Muscle of leg (tissue), 11 donors: ENCODE results near the gene BDKRB2. TPM values are rescaled to one million over a fixed set of nuclear protein-coding genes. Genes with fewer than 3 reads are reported as not detected.

Source experiments
- DNase-seq: peaks from one replicate; pipeline ENCODE4 v3.0.0; 2013
- H3K27ac ChIP-seq: one replicate; pipeline ENCODE4 v1.5.1; 2013; ENCODE audit warnings: mild to moderate bottlenecking, low read length, control low read depth
- H3K27me3 ChIP-seq: one replicate; pipeline ENCODE4 v1.6.1; 2013; ENCODE audit warnings: low read length; ENCODE audit not compliant: control insufficient read depth, insufficient read depth
- H3K36me3 ChIP-seq: one replicate; pipeline ENCODE4 v1.6.1; 2013; ENCODE audit warnings: low read length; ENCODE audit not compliant: control insufficient read depth, insufficient read depth
- H3K4me1 ChIP-seq: one replicate; pipeline ENCODE4 v1.6.1; 2013; ENCODE audit warnings: low read length; ENCODE audit not compliant: control insufficient read depth, insufficient read depth
- H3K4me3 ChIP-seq: one replicate; pipeline ENCODE4 v1.5.1; 2013; ENCODE audit warnings: low read length, control low read depth
- H3K9me3 ChIP-seq: replicated peaks from 2 replicates; pipeline ENCODE4 v1.6.1; 2013; ENCODE audit warnings: low read depth, low read length; ENCODE audit not compliant: control insufficient read depth
- WGBS: methylation state at CpG from one replicate; pipeline ENCODE4 v1.1.5; 2013; ENCODE audit warnings: missing lambda C conversion rate; ENCODE audit not compliant: insufficient coverage; 5-methylcytosine and 5-hydroxymethylcytosine counted together
- polyA plus RNA-seq, 8 donors: library from polyadenylated mRNA; unstranded; fragments of 120-200 nt; gene quantifications; one replicate each; pipeline versions ENCODE4 v1.2.1 to v1.2.3, GENCODE V29; 2013; ENCODE audit warnings: inconsistent platforms in 1 of 8, low replicate concordance in 1 of 8; ENCODE audit not compliant: insufficient read length in 8 of 8, insufficient read depth in 1 of 8
- total RNA-seq: library from RNA; stranded (reverse); fragments of 120-200 nt; gene quantifications from one replicate; pipeline ENCODE4 v1.2.4, GENCODE V29; 2013

Gene BDKRB2
- total and polyA plus RNA-seq, 9 donors = 2.0 to 6.0 (median 3.7) TPM

- Histone ChIP-seq H3K4me1 (peaks cover 40% of the 10 kb centered on the region), H3K36me3 (no peaks in the 10 kb centered on the region), H3K4me3 (no peak overlapping the region), H3K9me3 (peaks cover 4% of the 10 kb centered on the region), H3K27me3 (no peaks in the 10 kb centered on the region), H3K27ac (no peak overlapping the region)
- no peak for DNase-seq
- no CpG with 5 or more reads among the region's 5 CpGs for WGBS
Measured at GRCh38 chr14:96261053-96261452, 56.4 kb downstream of the BDKRB2 start.

- H3K4me1 ChIP-seq = peaks cover 45% of the 10 kb centered on the region
- peaks cover 4% of the 10 kb centered on the region for H3K9me3 ChIP-seq
- H3K27ac ChIP-seq = peak overlapping the region; percentile 38
- WGBS = 62% methylated on average over 13 of the region's 16 CpGs
- H3K36me3 ChIP-seq = no peaks in the 10 kb centered on the region
- no peaks in the 10 kb centered on the region for H3K27me3 ChIP-seq
- DNase-seq = no peak
- no peak overlapping the region for H3K4me3 ChIP-seq
Measured at GRCh38 chr14:96261772-96262655, 57.4 kb downstream of the BDKRB2 start.

- Histone ChIP-seq H3K27me3 (no peaks in the 10 kb centered on the region), H3K9me3 (peaks cover 4% of the 10 kb centered on the region), H3K4me3 (no peak overlapping the region), H3K27ac (no peak overlapping the region), H3K4me1 (peaks cover 56% of the 10 kb centered on the region), H3K36me3 (no peaks in the 10 kb centered on the region)
- DNase-seq = peak; percentile 40
- 78% methylated on average over 19 of the region's 20 CpGs for WGBS
Measured at GRCh38 chr14:96263347-96264199, 58.9 kb downstream of the BDKRB2 start.

- Histone ChIP-seq H3K4me3 (no peak overlapping the region), H3K9me3 (peaks cover 4% of the 10 kb centered on the region), H3K36me3 (no peaks in the 10 kb centered on the region), H3K27ac (no peak overlapping the region), H3K27me3 (no peaks in the 10 kb centered on the region), H3K4me1 (peaks cover 56% of the 10 kb centered on the region)
- 90% methylated on average over 12 of the region's 14 CpGs for WGBS
- no peak for DNase-seq
Measured at GRCh38 chr14:96264200-96264553, 59.5 kb downstream of the BDKRB2 start.

- WGBS = 54% methylated on average over 3 of the region's 3 CpGs
- Histone ChIP-seq H3K27me3 (no peaks in the 10 kb centered on the region), H3K27ac (no peak overlapping the region), H3K9me3 (no peaks in the 10 kb centered on the region), H3K4me1 (peaks cover 56% of the 10 kb centered on the region), H3K4me3 (no peak overlapping the region), H3K36me3 (no peaks in the 10 kb centered on the region)
- DNase-seq = no peak
Measured at GRCh38 chr14:96264853-96265252, 60.2 kb downstream of the BDKRB2 start.

GRCh38 chr14:96265383-96266095 is 60.9 kb downstream of the BDKRB2 start:
- DNase-seq = peak; percentile 66
- Histone ChIP-seq H3K4me1 (peaks cover 56% of the 10 kb centered on the region), H3K9me3 (no peaks in the 10 kb centered on the region), H3K4me3 (no peak overlapping the region), H3K27me3 (no peaks in the 10 kb centered on the region), H3K27ac (no peak overlapping the region), H3K36me3 (no peaks in the 10 kb centered on the region)
- WGBS = 68% methylated on average over 9 of the region's 16 CpGs

GRCh38 chr14:96267336-96267735 is 62.7 kb downstream of the BDKRB2 start:
- Histone ChIP-seq H3K4me1 (peaks cover 43% of the 10 kb centered on the region), H3K27me3 (no peaks in the 10 kb centered on the region), H3K9me3 (peaks cover 5% of the 10 kb centered on the region), H3K27ac (peak overlapping the region; percentile 13), H3K4me3 (no peak overlapping the region), H3K36me3 (no peaks in the 10 kb centered on the region)
- WGBS = 10% methylated on average over 3 of the region's 3 CpGs
- peak; percentile 87 for DNase-seq

- Histone ChIP-seq H3K4me1 (peaks cover 41% of the 10 kb centered on the region), H3K27ac (peak overlapping the region; percentile 1), H3K4me3 (no peak overlapping the region), H3K36me3 (no peaks in the 10 kb centered on the region), H3K9me3 (peaks cover 5% of the 10 kb centered on the region), H3K27me3 (no peaks in the 10 kb centered on the region)
- DNase-seq = no peak
- 100% methylated on average over 1 of the region's 5 CpGs for WGBS
Measured at GRCh38 chr14:96267916-96268315, 63.3 kb downstream of the BDKRB2 start.

- H3K9me3 ChIP-seq = peaks cover 5% of the 10 kb centered on the region
- H3K4me3 ChIP-seq = no peak overlapping the region
- H3K36me3 ChIP-seq = no peaks in the 10 kb centered on the region
- H3K27ac ChIP-seq = no peak overlapping the region
- DNase-seq = peak; percentile 55
- 55% methylated on average over 18 of the region's 22 CpGs for WGBS
- H3K4me1 ChIP-seq = peaks cover 34% of the 10 kb centered on the region
- H3K27me3 ChIP-seq = no peaks in the 10 kb centered on the region
Measured at GRCh38 chr14:96268431-96269358, 64.1 kb downstream of the BDKRB2 start.
